Tibial nerve (tissue), 3 donors: ENCODE data around the gene ADI1.

ENCODE experiments used
- POLR2A ChIP-seq, 2 donors: fragments of 450-650 bp; IDR thresholded peaks; one replicate each; pipeline ENCODE4 v1.6.1; 2017; ENCODE audit warnings: antibody characterized with exemption in 2 of 2, mild to moderate bottlenecking in 2 of 2, moderate library complexity in 2 of 2
- TF ChIP-seq, protein P1 (sequence below), 5 experiments: fragments of 200-600 bp in 3 of 5; fragments of 450-650 bp in 2 of 5; sonication (generic) in 3 of 5; IDR thresholded peaks; one replicate each; pipeline ENCODE4 v1.5.1; 2016 to 2019; ENCODE audit warnings: antibody characterized with exemption in 5 of 5, mild to moderate bottlenecking in 3 of 5, moderate library complexity in 2 of 5

DNA sequence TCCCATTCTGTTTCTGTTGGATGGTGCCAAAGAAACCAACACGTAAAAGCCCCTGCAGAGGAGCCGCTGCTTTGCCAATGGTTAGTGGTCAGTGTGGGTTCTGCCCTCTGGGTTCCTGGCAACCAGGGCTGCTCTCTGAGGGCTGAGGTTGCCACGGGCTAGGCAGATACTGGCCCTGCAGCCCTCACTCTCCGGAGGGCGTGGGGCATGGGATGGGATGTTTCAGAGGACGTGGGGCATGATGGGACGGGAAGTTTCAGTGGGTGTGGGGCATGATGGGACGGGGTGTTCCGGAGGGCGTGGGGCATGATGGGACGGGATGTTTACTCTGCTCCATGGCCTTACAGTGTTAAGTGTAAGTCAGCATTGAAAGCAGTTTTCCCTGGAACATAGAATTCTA, 34.2 kb downstream of the ADI1 start:
- TF ChIP-seq POLR2A (IDR thresholded peaks at IDR 0.05): no peak
- TF ChIP-seq, protein P1, sequence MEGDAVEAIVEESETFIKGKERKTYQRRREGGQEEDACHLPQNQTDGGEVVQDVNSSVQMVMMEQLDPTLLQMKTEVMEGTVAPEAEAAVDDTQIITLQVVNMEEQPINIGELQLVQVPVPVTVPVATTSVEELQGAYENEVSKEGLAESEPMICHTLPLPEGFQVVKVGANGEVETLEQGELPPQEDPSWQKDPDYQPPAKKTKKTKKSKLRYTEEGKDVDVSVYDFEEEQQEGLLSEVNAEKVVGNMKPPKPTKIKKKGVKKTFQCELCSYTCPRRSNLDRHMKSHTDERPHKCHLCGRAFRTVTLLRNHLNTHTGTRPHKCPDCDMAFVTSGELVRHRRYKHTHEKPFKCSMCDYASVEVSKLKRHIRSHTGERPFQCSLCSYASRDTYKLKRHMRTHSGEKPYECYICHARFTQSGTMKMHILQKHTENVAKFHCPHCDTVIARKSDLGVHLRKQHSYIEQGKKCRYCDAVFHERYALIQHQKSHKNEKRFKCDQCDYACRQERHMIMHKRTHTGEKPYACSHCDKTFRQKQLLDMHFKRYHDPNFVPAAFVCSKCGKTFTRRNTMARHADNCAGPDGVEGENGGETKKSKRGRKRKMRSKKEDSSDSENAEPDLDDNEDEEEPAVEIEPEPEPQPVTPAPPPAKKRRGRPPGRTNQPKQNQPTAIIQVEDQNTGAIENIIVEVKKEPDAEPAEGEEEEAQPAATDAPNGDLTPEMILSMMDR (IDR thresholded peaks at IDR 0.05): no peak
